Small intestine (tissue), 7 donors: ENCODE data around the gene EXOSC2. TPM values are rescaled to one million over a fixed set of nuclear protein-coding genes. Genes with fewer than 3 reads are reported as not detected.
A peak's percentile ranks its signal among the peaks of the same experiment; 100 is the strongest.
"Not testable (repeated sequence)": the region's sequence is repeated elsewhere in the genome, so short reads cannot be mapped to it uniquely, and the experiment has no call there.

Source experiments
- DNase-seq, 2 donors: peaks; one replicate each; pipeline versions ENCODE4 v3.0.0 to v3.0.0-alpha.2; 2013
- FAIRE-seq: peaks from 2 replicates; lab custom pipeline; 2012; peaks lifted over from hg19 to GRCh38; lab: Jason Lieb, UNC
- H3K27ac ChIP-seq, 3 donors: one replicate each; pipeline ENCODE4 v1.5.1; 2013; ENCODE audit warnings: low read length in 2 of 3, mild to moderate bottlenecking in 2 of 3, control low read depth in 1 of 3, inconsistent platforms in 1 of 3, low read depth in 1 of 3, moderate library complexity in 1 of 3
- H3K27me3 ChIP-seq, 3 donors: one replicate each; pipeline ENCODE4 v1.6.1; 2013; ENCODE audit warnings: low read length in 3 of 3, inconsistent platforms in 1 of 3; ENCODE audit not compliant: control insufficient read depth in 3 of 3, insufficient read depth in 3 of 3
- H3K36me3 ChIP-seq, 3 donors: one replicate each; pipeline ENCODE4 v1.6.1; 2013; ENCODE audit warnings: low read length in 3 of 3, inconsistent platforms in 1 of 3, low read depth in 1 of 3, mild to moderate bottlenecking in 1 of 3, moderate library complexity in 1 of 3; ENCODE audit not compliant: control insufficient read depth in 3 of 3, insufficient read depth in 2 of 3
- H3K4me1 ChIP-seq, 3 donors: one replicate each; pipeline ENCODE4 v1.6.1; 2013; ENCODE audit warnings: low read length in 2 of 3, inconsistent platforms in 1 of 3, low read depth in 1 of 3, mild to moderate bottlenecking in 1 of 3, moderate library complexity in 1 of 3; ENCODE audit not compliant: control insufficient read depth in 3 of 3, insufficient read depth in 2 of 3
- H3K4me3 ChIP-seq, 3 donors: one replicate each; pipeline ENCODE4 v1.5.1; 2013; ENCODE audit warnings: low read length in 3 of 3, control low read depth in 1 of 3, inconsistent platforms in 1 of 3, low read depth in 1 of 3, mild to moderate bottlenecking in 1 of 3, moderate library complexity in 1 of 3
- H3K9me3 ChIP-seq, 2 donors: one replicate each; pipeline ENCODE4 v1.6.1; 2013; ENCODE audit warnings: low read depth in 1 of 2, low read length in 1 of 2; ENCODE audit not compliant: control insufficient read depth in 2 of 2, insufficient read depth in 1 of 2
- WGBS, 3 donors: extraction: QIAGEN DNeasy Blood & Tissue Kit; methylation state at CpG; one replicate each; pipeline ENCODE4 v1.1.7; 2013; 5-methylcytosine and 5-hydroxymethylcytosine counted together
- polyA plus RNA-seq, 4 donors: library from polyadenylated mRNA; stranded (reverse) in 3 of 4; unstranded in 1 of 4; fragments of 200-250 nt in 3 of 4; fragments of 120-200 nt in 1 of 4; gene quantifications; one replicate each; pipeline versions ENCODE4 v1.2.1 to v1.2.3, GENCODE V29; 2013
- donor health status: healthy with polysubstance abuse.
- donor health status: control.
- donor health status: control.
- donor health status: Bipolar disorder and iron deficiency.
- donor health status: healthy.

The EXOSC2 gene
- polyA plus RNA-seq, 4 donors = 6.0 to 31.5 (median 14.9) TPM

DNA sequence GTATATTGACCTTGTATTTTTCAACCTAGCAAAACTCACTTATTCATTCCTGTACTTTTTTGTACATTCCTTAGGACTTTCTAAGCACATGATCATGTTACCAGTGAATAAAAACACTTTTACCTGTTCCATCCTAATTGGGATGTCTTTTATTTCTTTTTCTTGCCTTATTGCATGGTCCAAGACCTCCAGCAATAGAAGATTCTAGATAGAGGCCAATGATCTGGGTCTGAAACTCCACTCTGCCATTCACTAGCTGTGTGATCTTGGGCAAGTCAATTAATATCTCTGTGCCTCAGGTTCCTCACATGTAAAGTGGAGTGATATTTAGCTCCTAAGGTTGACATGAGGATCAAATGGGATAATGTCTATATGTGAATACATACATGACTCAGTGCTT lies 8.5 kb upstream of the EXOSC2 start:
- peaks cover 0 to 12% (median 0%) of the 10 kb centered on the region in 3 donors for H3K4me1 ChIP-seq
- no peaks in the 10 kb centered on the region for H3K36me3 ChIP-seq
- no peak overlapping the region for H3K27ac ChIP-seq
- no peak for FAIRE-seq
- DNase-seq = no peak
- H3K4me3 ChIP-seq = no peak overlapping the region
- peaks cover 0 to 15% (median 0%) of the 10 kb centered on the region in 3 donors for H3K27me3 ChIP-seq
- H3K9me3 ChIP-seq = peaks cover 0 to 8% of the 10 kb centered on the region in 2 donors

DNA sequence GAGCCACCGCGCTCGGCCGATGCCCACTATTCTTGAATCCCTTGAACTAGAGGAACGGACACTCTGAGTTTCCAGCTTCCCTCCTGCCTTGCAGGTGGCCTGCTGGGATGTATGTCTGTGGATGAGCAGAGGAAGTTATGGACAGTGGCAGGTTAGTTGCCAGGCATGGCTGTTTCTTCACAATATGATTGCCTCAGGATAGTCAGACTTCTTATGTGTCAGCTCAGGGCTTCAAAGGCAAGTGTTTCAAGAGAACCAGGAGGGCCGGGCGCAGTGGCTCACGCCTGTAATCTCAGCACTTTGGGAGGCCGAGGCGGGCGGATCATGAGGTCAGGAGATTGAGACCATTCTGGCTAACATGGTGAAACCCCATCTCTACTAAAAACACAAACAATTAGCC lies 7.6 kb upstream of the EXOSC2 start:
- not testable (repeated sequence) for FAIRE-seq, H3K36me3 ChIP-seq, H3K9me3 ChIP-seq, H3K4me3 ChIP-seq, H3K27ac ChIP-seq, DNase-seq, H3K27me3 ChIP-seq
- H3K4me1 ChIP-seq = peaks cover 0 to 12% (median 0%) of the 10 kb centered on the region in 3 donors
- WGBS, 3 donors = 91 to 96% (median 92%) methylated on average over 11 of the region's 11 CpGs

DNA sequence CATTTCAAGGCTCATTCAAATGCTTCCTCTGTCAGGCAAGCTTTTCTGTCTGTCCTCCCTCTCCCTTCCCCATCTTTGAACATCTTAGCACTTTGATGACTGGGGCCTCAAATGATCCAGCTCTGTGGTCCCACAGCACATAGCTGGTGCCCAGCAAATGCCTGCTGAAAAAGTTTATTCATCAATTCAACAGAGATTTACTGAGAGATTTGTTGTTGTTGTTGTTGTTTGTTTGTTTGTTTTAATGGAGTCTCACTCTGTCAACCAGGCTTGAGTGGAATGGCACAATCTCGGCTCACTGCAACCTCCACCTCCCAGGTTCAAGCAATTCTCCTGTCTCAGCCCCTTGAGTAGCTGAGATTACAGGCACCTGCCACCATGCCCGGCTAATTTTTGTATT lies 6.0 kb upstream of the EXOSC2 start:
- 88 to 91% (median 88%) methylated on average over 2 of the region's 2 CpGs for whole genome bisulfite sequencing, 3 donors
- no peak overlapping the region for H3K4me3 ChIP-seq

DNA sequence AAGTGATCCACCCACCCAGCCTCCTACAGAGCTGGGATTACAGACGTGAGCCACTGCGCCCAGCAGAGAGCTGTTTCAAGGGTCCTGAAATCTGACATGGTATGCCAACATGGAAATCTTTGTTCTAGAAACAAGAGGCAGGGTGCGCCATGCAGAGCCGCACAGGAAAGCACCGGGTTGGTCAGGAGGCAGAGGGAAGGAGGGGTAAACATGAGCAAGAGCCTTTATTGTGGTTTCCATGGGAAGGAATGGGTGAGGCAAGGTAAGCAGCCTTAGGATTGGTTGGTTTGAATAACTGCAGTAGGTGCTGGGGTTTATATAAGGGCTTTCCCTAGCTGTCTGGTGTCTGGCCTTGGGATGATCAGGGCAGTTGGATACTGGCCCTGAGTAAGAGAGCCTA lies 5.5 kb upstream of the EXOSC2 start:
- FAIRE-seq (no peak), DNase-seq (no peak)
- H3K27ac ChIP-seq = no peak overlapping the region
- peaks cover 0 to 4% (median 3%) of the 10 kb centered on the region in 3 donors for H3K4me1 ChIP-seq
- H3K36me3 ChIP-seq = no peaks in the 10 kb centered on the region
- no peak overlapping the region for H3K4me3 ChIP-seq
- H3K27me3 ChIP-seq = no peaks in the 10 kb centered on the region
- WGBS, 3 donors = 78 to 81% (median 81%) methylated on average over 5 of the region's 5 CpGs
- H3K9me3 ChIP-seq = peaks cover 0 to 8% of the 10 kb centered on the region in 2 donors

More for the DNA sequence above, 6.0 kb upstream of the EXOSC2 start:
- peaks cover 0 to 8% of the 10 kb centered on the region in 2 donors for H3K9me3 ChIP-seq
- H3K36me3 ChIP-seq = no peaks in the 10 kb centered on the region
- H3K27ac ChIP-seq = no peak overlapping the region
- FAIRE-seq (no peak), DNase-seq (no peak)
- no peaks in the 10 kb centered on the region for H3K27me3 ChIP-seq
- H3K4me1 ChIP-seq = peaks cover 0 to 4% (median 0%) of the 10 kb centered on the region in 3 donors

DNA sequence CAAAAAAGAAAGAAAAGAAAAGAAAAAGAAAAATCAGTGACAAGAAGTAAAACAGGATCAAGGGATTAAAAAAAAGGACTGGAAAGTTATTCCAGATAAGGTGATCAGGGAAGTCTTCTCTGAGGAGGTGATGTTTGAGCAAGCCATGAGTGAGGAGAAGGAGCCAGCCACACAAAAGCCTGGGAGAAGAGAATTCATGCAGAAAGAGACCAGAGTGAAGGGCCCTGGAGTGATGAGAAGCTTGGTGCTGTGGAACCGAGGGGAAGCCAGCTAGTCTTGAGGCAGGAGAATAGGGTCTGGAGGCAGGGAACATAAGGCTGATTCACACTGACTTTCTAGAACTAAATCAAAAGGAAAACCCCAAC lies 4.0 kb upstream of the EXOSC2 start:
- no peaks in the 10 kb centered on the region for H3K36me3 ChIP-seq
- H3K4me3 ChIP-seq = no peak overlapping the region
- peaks cover 0 to 6% (median 3%) of the 10 kb centered on the region in 3 donors for H3K4me1 ChIP-seq
- no peaks in the 10 kb centered on the region for H3K27me3 ChIP-seq
- no peak for DNase-seq
- FAIRE-seq = no peak
- peak overlapping the region; percentile 39 to 85 (median 58) for H3K27ac ChIP-seq
- 6 to 40% (median 30%) methylated on average over 1 of the region's 1 CpG for WGBS, 3 donors
- peaks cover 0 to 8% of the 10 kb centered on the region in 2 donors for H3K9me3 ChIP-seq

DNA sequence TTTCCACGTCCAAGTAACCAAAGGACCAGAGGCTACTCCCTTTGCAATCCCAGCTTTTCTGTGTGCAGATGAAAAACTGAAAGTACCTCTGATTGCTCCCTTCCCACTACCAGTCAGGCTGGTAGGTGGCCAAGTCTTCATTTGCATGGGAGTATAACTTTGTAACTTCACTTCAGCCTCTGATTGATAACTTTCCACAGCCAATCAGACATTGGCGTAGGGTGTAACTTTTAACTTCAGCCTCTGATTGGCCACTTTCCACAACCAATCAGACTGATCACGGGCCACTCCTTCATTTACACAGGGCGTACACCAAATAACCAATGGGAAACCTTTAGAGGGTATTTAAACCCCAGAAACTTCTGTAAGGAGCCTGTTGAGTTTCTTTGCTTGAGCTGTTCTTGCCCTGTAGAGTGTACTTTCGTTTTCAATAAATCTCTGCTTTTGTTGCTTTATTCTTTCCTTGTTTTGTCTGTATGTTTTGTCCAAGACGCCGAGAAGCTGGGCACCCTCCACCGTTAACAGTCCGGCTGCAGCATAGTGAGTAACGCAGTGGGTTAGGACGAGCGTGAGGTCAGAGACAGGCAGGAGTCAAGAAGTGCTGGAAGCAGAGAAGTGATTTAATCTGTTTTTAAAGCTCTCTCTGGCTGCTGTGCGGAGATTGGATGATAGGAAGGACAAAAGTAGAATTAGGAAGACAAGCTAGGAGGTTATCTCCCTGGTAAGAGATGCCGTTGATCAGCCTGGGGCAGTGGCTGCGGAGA lies 3.5 kb upstream of the EXOSC2 start:
- Histone ChIP-seq H3K36me3 (peaks cover 0 to 1% (median 0%) of the 10 kb centered on the region in 3 donors), H3K4me1 (peaks cover 0 to 9% (median 3%) of the 10 kb centered on the region in 3 donors), H3K27me3 (no peaks in the 10 kb centered on the region), H3K4me3 (peak overlapping the region in 2 of 3 donors; percentile 11), H3K27ac (peak overlapping the region; percentile 56 to 91 (median 59)), H3K9me3 (peaks cover 0 to 4% of the 10 kb centered on the region in 2 donors)
- DNase-seq = peak; percentile 74 to 100
- WGBS, 3 donors = 34 to 50% (median 42%) methylated on average over 15 of the region's 15 CpGs
- no peak for FAIRE-seq

DNA sequence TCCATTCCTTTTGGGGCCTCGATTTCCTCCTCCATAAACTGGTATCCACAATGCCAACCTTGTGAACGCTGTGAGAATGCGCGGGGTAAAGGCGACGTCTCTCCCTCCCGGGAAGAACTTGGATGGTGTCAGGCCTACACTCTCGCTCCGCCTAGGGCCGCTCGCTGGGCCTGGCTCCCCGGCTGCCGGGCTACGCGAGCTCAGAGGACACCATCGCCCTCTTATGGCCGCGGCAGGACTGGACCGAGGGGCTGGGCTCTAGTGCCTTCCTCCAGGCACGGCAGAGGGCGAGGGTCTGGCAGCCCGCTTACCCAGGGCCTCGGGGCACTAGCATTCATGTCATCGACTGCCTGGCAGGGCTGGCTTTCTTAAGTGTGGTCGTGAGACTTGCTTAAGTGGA lies 1.3 kb upstream of the EXOSC2 start:
- H3K4me3 ChIP-seq = no peak overlapping the region
- H3K9me3 ChIP-seq = no peaks in the 10 kb centered on the region
- peaks cover 0 to 18% (median 0%) of the 10 kb centered on the region in 3 donors for H3K36me3 ChIP-seq
- FAIRE-seq = no peak
- peak overlapping the region in 1 of 3 donors; percentile 7 for H3K27ac ChIP-seq
- peak in 1 of 2 donors; percentile 73 for DNase-seq
- H3K27me3 ChIP-seq = no peaks in the 10 kb centered on the region
- 60 to 87% (median 84%) methylated on average over 25 of the region's 25 CpGs for WGBS, 3 donors
- peaks cover 0 to 11% (median 3%) of the 10 kb centered on the region in 3 donors for H3K4me1 ChIP-seq

DNA sequence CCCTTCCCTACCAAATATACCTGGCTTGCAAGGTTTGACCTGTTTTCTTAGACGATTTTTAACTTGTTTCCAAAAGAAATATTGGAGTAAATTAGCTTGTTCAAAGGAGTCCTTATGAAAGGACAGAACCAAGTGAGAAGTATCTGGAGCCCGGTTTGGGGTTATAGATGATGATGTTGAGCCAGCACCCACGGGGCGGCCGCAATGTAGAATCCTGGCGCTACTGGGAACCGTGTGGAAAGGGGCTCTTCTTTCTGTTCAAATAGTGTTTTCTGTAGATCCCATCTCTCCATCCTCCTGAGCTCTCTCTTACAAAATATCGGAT lies 517 bp upstream of the EXOSC2 start:
- Histone ChIP-seq H3K4me1 (peaks cover 0 to 11% (median 3%) of the 10 kb centered on the region in 3 donors), H3K27ac (peak overlapping the region; percentile 8 to 52 (median 46)), H3K4me3 (peak overlapping the region in 2 of 3 donors; percentile 18 to 87), H3K27me3 (no peaks in the 10 kb centered on the region), H3K9me3 (no peaks in the 10 kb centered on the region), H3K36me3 (peaks cover under 1 to 20% (median 2%) of the 10 kb centered on the region in 3 donors)
- FAIRE-seq (no peak), DNase-seq (no peak)
- WGBS, 3 donors = 6 to 13% (median 12%) methylated on average over 8 of the region's 8 CpGs
